Keratinocyte (primary cell): ENCODE measurements around the gene NPY4R. TPM values are rescaled to one million over a fixed set of nuclear protein-coding genes. Genes with fewer than 3 reads are reported as not detected.
A peak's percentile ranks its signal among the peaks of the same experiment; 100 is the strongest.
"Not testable (repeated sequence)": the region's sequence is repeated elsewhere in the genome, so short reads cannot be mapped to it uniquely, and the experiment has no call there.

Experiments used
- DNase-seq: peaks from one replicate; pipeline ENCODE4 v3.0.0-alpha.2; 2011; ENCODE audit warnings: low read depth, missing footprints, low spot score
- FAIRE-seq: peaks from 2 replicates; lab custom pipeline; 2011; peaks lifted over from hg19 to GRCh38; lab: Jason Lieb, UNC
- H2AFZ ChIP-seq: 2 replicates; pipeline ENCODE4 v1.6.0; 2012; ENCODE audit warnings: low read length, control low read depth, inconsistent platforms; ENCODE audit not compliant: control insufficient read depth
- H3K27ac ChIP-seq: 2 replicates; pipeline ENCODE4 v1.5.1; 2011; ENCODE audit warnings: low read length; ENCODE audit not compliant: control insufficient read depth, insufficient read depth
- H3K27me3 ChIP-seq: 3 replicates; pipeline ENCODE4 v1.6.0; 2011; ENCODE audit warnings: low read length; ENCODE audit not compliant: control insufficient read depth, insufficient read depth; ENCODE audit errors: extremely low read depth
- H3K36me3 ChIP-seq, 2 experiments: 2 replicates in 1 of 2; 3 replicates in 1 of 2; pipeline ENCODE4 v1.5.1; 2011; ENCODE audit warnings: low read length in 2 of 2, mild to moderate bottlenecking in 1 of 2; ENCODE audit not compliant: control insufficient read depth in 2 of 2, insufficient read depth in 2 of 2; ENCODE audit errors: extremely low read depth in 1 of 2
- H3K4me1 ChIP-seq: 3 replicates; pipeline ENCODE4 v1.5.1; 2011; ENCODE audit warnings: low read length; ENCODE audit not compliant: control insufficient read depth, insufficient read depth; ENCODE audit errors: extremely low read depth
- H3K4me2 ChIP-seq: 3 replicates; pipeline ENCODE4 v1.6.0; 2011; ENCODE audit warnings: low read depth, low read length; ENCODE audit not compliant: control insufficient read depth, insufficient read depth; ENCODE audit errors: extremely low read depth
- H3K4me3 ChIP-seq, 3 experiments: fragments of 200-600 bp in 1 of 3; sonication (generic) in 1 of 3; 2 replicates in 2 of 3; 3 replicates in 1 of 3; pipeline ENCODE4 v1.5.1; 2011 to 2016; ENCODE audit warnings: low read length in 3 of 3, mild to moderate bottlenecking in 3 of 3, control low read depth in 2 of 3, inconsistent platforms in 1 of 3, low read depth in 1 of 3, mixed read lengths in 1 of 3, mixed run types in 1 of 3, moderate library complexity in 1 of 3; ENCODE audit not compliant: control insufficient read depth in 2 of 3, insufficient read depth in 2 of 3; ENCODE audit errors: extremely low read depth in 1 of 3
- H3K79me2 ChIP-seq: 2 replicates; pipeline ENCODE4 v1.6.0; 2012; ENCODE audit warnings: low read length; ENCODE audit not compliant: control insufficient read depth, insufficient read depth
- H3K9ac ChIP-seq: 3 replicates; pipeline ENCODE4 v1.6.0; 2011; ENCODE audit warnings: low read length; ENCODE audit not compliant: control insufficient read depth, insufficient read depth; ENCODE audit errors: extremely low read depth
- H3K9me1 ChIP-seq: 3 replicates; pipeline ENCODE4 v1.6.0; 2011; ENCODE audit warnings: low read length; ENCODE audit not compliant: control insufficient read depth, insufficient read depth; ENCODE audit errors: extremely low read depth
- H3K9me3 ChIP-seq: 2 replicates; pipeline ENCODE4 v1.5.1; 2012; ENCODE audit warnings: low read depth, low read length; ENCODE audit not compliant: control insufficient read depth
- H4K20me1 ChIP-seq: 3 replicates; pipeline ENCODE4 v1.6.0; 2011; ENCODE audit warnings: low read length; ENCODE audit not compliant: control insufficient read depth, insufficient read depth; ENCODE audit errors: extremely low read depth
- dilution Hi-C: fragments of 300-500 bp; cut with MboI; formaldehyde crosslinking; loops from one replicate; pipeline ENCODE4 v1.7.0; 2020; ENCODE audit warnings: low sequenced_read_pairs; ENCODE audit not compliant: extremely low pct_ligation_motif_present
- polyA plus RNA-seq, 5 experiments: library from polyadenylated mRNA; depleted of rRNA in 3 of 5; stranded (reverse) in 3 of 5; stranded (forward) in 1 of 5; unstranded in 1 of 5; fragments of >200 nt; gene quantifications; 1 replicate in 1 of 5; 2 replicates in 3 of 5; 3 replicates in 1 of 5; pipeline versions ENCODE4 v1.2.1 to v1.2.3, GENCODE V29; 2011 to 2012; ENCODE audit warnings: missing spikeins in 2 of 5, low read depth in 1 of 5, low replicate concordance in 1 of 5

The NPY4R gene
- polyA plus RNA-seq, 1 donor (not counting 4 experiments of a cell fraction or from before 2014, with no cell fraction given) = 0.80 TPM

- dilution Hi-C loops = not testable (repeated sequence)
- peak; percentile 88 for FAIRE-seq
These were observed 2.5 kb upstream of the NPY4R start for GRCh38 chr10:46468119-46468809.

GRCh38 chr10:46463608-46464007 lies 2.1 kb downstream of the NPY4R start:
- H3K9me1 ChIP-seq, H3K27me3 ChIP-seq, H3K9me3 ChIP-seq, H3K4me2 ChIP-seq, H3K4me1 ChIP-seq, H4K20me1 ChIP-seq, H3K9ac ChIP-seq, H3K79me2 ChIP-seq, H2AFZ ChIP-seq, DNase-seq, H3K4me3 ChIP-seq, H3K36me3 ChIP-seq, H3K27ac ChIP-seq, dilution Hi-C loops: not testable (repeated sequence)
- FAIRE-seq = peak; percentile 61

More at GRCh38 chr10:46468119-46468809, 2.5 kb upstream of the NPY4R start:
- not testable (repeated sequence) for H4K20me1 ChIP-seq, H2AFZ ChIP-seq, H3K9ac ChIP-seq, H3K27me3 ChIP-seq, H3K4me2 ChIP-seq, H3K4me3 ChIP-seq, H3K9me3 ChIP-seq, DNase-seq, H3K27ac ChIP-seq, H3K79me2 ChIP-seq, H3K36me3 ChIP-seq, H3K4me1 ChIP-seq, H3K9me1 ChIP-seq

GRCh38 chr10:46462276-46462675 lies 3.5 kb downstream of the NPY4R start:
- H3K9me3 ChIP-seq, dilution Hi-C loops, H3K27me3 ChIP-seq, DNase-seq, H3K9me1 ChIP-seq, H4K20me1 ChIP-seq, H3K27ac ChIP-seq, H3K79me2 ChIP-seq, H3K9ac ChIP-seq, H3K4me2 ChIP-seq, H3K4me1 ChIP-seq, H3K4me3 ChIP-seq, H2AFZ ChIP-seq, H3K36me3 ChIP-seq: not testable (repeated sequence)
- peak; percentile 13 for FAIRE-seq

- dilution Hi-C loops, H3K4me2 ChIP-seq, FAIRE-seq: not testable (repeated sequence)
These were observed 6.2 kb downstream of the NPY4R start for GRCh38 chr10:46459579-46459978.

GRCh38 chr10:46457071-46457470 lies 8.7 kb downstream of the NPY4R start:
- H3K79me2 ChIP-seq, H3K4me1 ChIP-seq, H2AFZ ChIP-seq, H3K4me3 ChIP-seq, FAIRE-seq, H3K9ac ChIP-seq, dilution Hi-C loops, H3K9me1 ChIP-seq, H3K9me3 ChIP-seq, H4K20me1 ChIP-seq, DNase-seq, H3K4me2 ChIP-seq, H3K27me3 ChIP-seq, H3K27ac ChIP-seq, H3K36me3 ChIP-seq: not testable (repeated sequence)

More at GRCh38 chr10:46459579-46459978, 6.2 kb downstream of the NPY4R start:
- not testable (repeated sequence) for DNase-seq, H3K9ac ChIP-seq, H3K79me2 ChIP-seq, H2AFZ ChIP-seq, H3K4me3 ChIP-seq, H3K27me3 ChIP-seq, H3K9me3 ChIP-seq, H4K20me1 ChIP-seq, H3K4me1 ChIP-seq, H3K36me3 ChIP-seq, H3K27ac ChIP-seq, H3K9me1 ChIP-seq
